ENCODE measurements around the gene PRKX.

DNA sequence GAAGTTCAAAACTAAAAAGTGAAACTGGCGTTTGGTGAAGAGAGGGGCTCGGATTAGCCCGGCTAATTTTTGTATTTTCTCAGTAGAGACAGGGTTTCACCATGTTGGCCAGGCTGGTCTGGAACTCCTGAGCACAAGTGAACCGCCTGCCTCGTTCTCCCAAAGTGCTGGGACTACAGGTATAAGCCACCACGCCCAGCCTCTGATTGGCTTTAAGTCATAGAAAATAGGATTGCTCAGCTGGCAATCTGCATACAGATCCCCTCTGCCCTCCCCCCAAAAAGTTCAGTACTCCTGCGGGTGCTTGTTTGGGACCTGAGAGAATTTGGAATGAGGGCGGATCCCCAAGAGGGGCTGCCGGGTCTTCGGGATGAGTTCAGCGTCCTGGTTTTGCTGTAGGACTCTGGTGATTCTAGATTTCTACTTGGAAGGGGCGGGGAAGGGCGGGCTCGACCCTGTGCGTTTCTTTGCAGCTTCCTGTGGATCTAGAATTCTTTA, 537 bp upstream of the PRKX start:
- TF ChIP-seq EP300 (IDR thresholded peaks at IDR 0.05; ENCODE audit: borderline replicate concordance) (no peak), FOXM1 (IDR thresholded peaks at IDR 0.05; ENCODE audit: borderline replicate concordance, low read depth) (no peak), NFIC (IDR thresholded peaks at IDR 0.05) (no peak), TAF1 (IDR thresholded peaks at IDR 0.05; ENCODE audit: low read depth) (no peak), MAX (IDR thresholded peaks at IDR 0.05) (no peak), ZBTB7A (IDR thresholded peaks at IDR 0.05; ENCODE audit: low read depth) (no peak), YY1 (IDR thresholded peaks at IDR 0.05; ENCODE audit: low read depth) (no peak), EGR1 (IDR thresholded peaks at IDR 0.05) (no peak)
- TF ChIP-seq, protein P1, sequence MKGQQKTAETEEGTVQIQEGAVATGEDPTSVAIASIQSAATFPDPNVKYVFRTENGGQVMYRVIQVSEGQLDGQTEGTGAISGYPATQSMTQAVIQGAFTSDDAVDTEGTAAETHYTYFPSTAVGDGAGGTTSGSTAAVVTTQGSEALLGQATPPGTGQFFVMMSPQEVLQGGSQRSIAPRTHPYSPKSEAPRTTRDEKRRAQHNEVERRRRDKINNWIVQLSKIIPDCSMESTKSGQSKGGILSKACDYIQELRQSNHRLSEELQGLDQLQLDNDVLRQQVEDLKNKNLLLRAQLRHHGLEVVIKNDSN (IDR thresholded peaks at IDR 0.05) = no peak

Measured in Ishikawa (cell line).